Smooth muscle cell (in vitro differentiated cells): ENCODE data around the gene GSE1. TPM values are rescaled to one million over a fixed set of nuclear protein-coding genes. Genes with fewer than 3 reads are reported as not detected.

Source experiments
- DNase-seq: peaks from one replicate; lab custom pipeline; 2025; ENCODE audit not compliant: unreplicated experiment; lab: John Stamatoyannopoulos, UW
- H2AFZ ChIP-seq: fragments of 200-600 bp; sonication (generic); 2 replicates; pipeline ENCODE4 v1.6.0; 2016; ENCODE audit warnings: antibody characterized with exemption, low read depth, mild to moderate bottlenecking
- H3F3A ChIP-seq: fragments of 200-600 bp; sonication (generic); 2 replicates; pipeline ENCODE4 v1.6.0; 2017; ENCODE audit warnings: antibody characterized with exemption, low read depth
- H3K27ac ChIP-seq: fragments of 200-600 bp; sonication (generic); 2 replicates; pipeline ENCODE4 v1.5.1; 2016; ENCODE audit warnings: low read depth, mild to moderate bottlenecking
- H3K27me3 ChIP-seq: fragments of 200-600 bp; sonication (generic); 2 replicates; pipeline ENCODE4 v1.6.1; 2016; ENCODE audit warnings: low read depth, mild to moderate bottlenecking
- H3K36me3 ChIP-seq: fragments of 200-600 bp; sonication (generic); 2 replicates; pipeline ENCODE4 v1.5.1; 2016; ENCODE audit warnings: low read depth
- H3K4me1 ChIP-seq: fragments of 200-600 bp; sonication (generic); 2 replicates; pipeline ENCODE4 v1.5.1; 2016; ENCODE audit warnings: low read depth
- H3K4me2 ChIP-seq: fragments of 200-600 bp; sonication (generic); 2 replicates; pipeline ENCODE4 v1.6.0; 2016; ENCODE audit warnings: mild to moderate bottlenecking
- H3K4me3 ChIP-seq: fragments of 200-600 bp; sonication (generic); 2 replicates; pipeline ENCODE4 v1.5.1; 2016; ENCODE audit warnings: mild to moderate bottlenecking
- H3K79me2 ChIP-seq: fragments of 200-600 bp; sonication (generic); 2 replicates; pipeline ENCODE4 v1.6.0; 2016; ENCODE audit warnings: low read depth, mild to moderate bottlenecking
- H3K9ac ChIP-seq: fragments of 200-600 bp; sonication (generic); 2 replicates; pipeline ENCODE4 v1.6.0; 2016; ENCODE audit warnings: low read depth
- H3K9me3 ChIP-seq: fragments of 200-600 bp; sonication (generic); replicated peaks from 2 replicates; pipeline ENCODE4 v1.5.1; 2016; ENCODE audit warnings: low read depth
- H4K20me1 ChIP-seq: fragments of 200-600 bp; sonication (generic); 2 replicates; pipeline ENCODE4 v1.6.0; 2016; ENCODE audit warnings: low read depth
- WGBS: methylation state at CpG from one replicate; pipeline ENCODE4 v1.1.7; 2016; ENCODE audit warnings: low lambda C conversion rate; 5-methylcytosine and 5-hydroxymethylcytosine counted together
- polyA plus RNA-seq: library from polyadenylated mRNA; unstranded; fragments of >200 nt; fragmentation: Nextera tagmentation; extraction: Ambion mirVana; gene quantifications from 2 replicates; pipeline ENCODE4 v1.2.1, GENCODE V29; 2016
- total RNA-seq: library from RNA; depleted of rRNA; stranded (reverse); fragments of >200 nt; gene quantifications from 2 replicates; pipeline ENCODE4 v1.2.3, GENCODE V29; 2014
- TF ChIP-seq, protein P1 (sequence below): fragments of 200-600 bp; sonication (generic); IDR thresholded peaks from 2 replicates; pipeline ENCODE4 v1.5.1; 2017; ENCODE audit warnings: borderline replicate concordance, mild to moderate bottlenecking, antibody characterized with exemption; ENCODE audit not compliant: insufficient read depth, poor library complexity, severe bottlenecking

Gene GSE1
- total and polyA plus RNA-seq, 2 experiments from 2014 or later, result 13.6 to 27.7 TPM

DNA sequence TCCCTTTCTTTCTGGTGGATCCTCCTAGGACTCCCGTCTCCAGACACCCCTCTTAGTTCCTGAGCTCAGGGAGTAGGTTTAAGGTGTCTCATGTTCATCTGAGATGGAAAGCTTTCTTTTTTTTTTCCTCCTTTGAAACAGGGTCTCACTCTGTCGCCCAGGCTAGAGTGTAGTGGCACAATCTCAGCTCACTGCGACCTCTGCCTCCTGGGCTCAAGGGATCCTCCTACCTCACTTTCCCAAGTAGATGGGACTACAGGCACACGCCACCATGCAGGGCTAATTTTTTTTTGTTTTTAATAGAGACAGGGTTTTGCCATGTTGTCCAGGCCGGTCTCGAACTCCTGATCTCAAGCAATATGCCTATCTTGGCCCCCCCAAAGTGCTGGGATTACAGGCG, 3.6 kb upstream of the GSE1 start:
- Histone ChIP-seq H2AFZ (no peak overlapping the region), H3K4me2 (no peak overlapping the region), H3K9ac (no peak overlapping the region), H4K20me1 (peaks cover 95% of the 10 kb centered on the region), H3K79me2 (peaks cover 17% of the 10 kb centered on the region), H3K4me1 (peaks cover 35% of the 10 kb centered on the region), H3K9me3 (no peaks in the 10 kb centered on the region), H3F3A (peaks cover 4% of the 10 kb centered on the region), H3K27ac (no peak overlapping the region), H3K36me3 (no peaks in the 10 kb centered on the region), H3K27me3 (no peaks in the 10 kb centered on the region), H3K4me3 (no peak overlapping the region)
- TF ChIP-seq, protein P1, sequence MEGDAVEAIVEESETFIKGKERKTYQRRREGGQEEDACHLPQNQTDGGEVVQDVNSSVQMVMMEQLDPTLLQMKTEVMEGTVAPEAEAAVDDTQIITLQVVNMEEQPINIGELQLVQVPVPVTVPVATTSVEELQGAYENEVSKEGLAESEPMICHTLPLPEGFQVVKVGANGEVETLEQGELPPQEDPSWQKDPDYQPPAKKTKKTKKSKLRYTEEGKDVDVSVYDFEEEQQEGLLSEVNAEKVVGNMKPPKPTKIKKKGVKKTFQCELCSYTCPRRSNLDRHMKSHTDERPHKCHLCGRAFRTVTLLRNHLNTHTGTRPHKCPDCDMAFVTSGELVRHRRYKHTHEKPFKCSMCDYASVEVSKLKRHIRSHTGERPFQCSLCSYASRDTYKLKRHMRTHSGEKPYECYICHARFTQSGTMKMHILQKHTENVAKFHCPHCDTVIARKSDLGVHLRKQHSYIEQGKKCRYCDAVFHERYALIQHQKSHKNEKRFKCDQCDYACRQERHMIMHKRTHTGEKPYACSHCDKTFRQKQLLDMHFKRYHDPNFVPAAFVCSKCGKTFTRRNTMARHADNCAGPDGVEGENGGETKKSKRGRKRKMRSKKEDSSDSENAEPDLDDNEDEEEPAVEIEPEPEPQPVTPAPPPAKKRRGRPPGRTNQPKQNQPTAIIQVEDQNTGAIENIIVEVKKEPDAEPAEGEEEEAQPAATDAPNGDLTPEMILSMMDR, result no peak
- DNase-seq, result no peak
- 97% methylated on average over 7 of the region's 7 CpGs for WGBS

GRCh38 chr16:85610059-85610445, 3.1 kb upstream of the GSE1 start:
- WGBS, result 60% methylated on average over 11 of the region's 11 CpGs
- peaks cover 8% of the 10 kb centered on the region for H3F3A ChIP-seq
- H3K9ac ChIP-seq, result no peak overlapping the region
- DNase-seq, result no peak
- no peak overlapping the region for H3K4me3 ChIP-seq
- H3K27me3 ChIP-seq, result no peaks in the 10 kb centered on the region
- H3K27ac ChIP-seq, result no peak overlapping the region
- peaks cover 97% of the 10 kb centered on the region for H4K20me1 ChIP-seq
- peaks cover 38% of the 10 kb centered on the region for H3K4me1 ChIP-seq
- peaks cover 15% of the 10 kb centered on the region for H3K79me2 ChIP-seq
- TF ChIP-seq, protein P1, result no peak
- peak overlapping the region; percentile 74 for H3K4me2 ChIP-seq
- no peak overlapping the region for H2AFZ ChIP-seq
- no peaks in the 10 kb centered on the region for H3K36me3 ChIP-seq
- no peaks in the 10 kb centered on the region for H3K9me3 ChIP-seq

DNA sequence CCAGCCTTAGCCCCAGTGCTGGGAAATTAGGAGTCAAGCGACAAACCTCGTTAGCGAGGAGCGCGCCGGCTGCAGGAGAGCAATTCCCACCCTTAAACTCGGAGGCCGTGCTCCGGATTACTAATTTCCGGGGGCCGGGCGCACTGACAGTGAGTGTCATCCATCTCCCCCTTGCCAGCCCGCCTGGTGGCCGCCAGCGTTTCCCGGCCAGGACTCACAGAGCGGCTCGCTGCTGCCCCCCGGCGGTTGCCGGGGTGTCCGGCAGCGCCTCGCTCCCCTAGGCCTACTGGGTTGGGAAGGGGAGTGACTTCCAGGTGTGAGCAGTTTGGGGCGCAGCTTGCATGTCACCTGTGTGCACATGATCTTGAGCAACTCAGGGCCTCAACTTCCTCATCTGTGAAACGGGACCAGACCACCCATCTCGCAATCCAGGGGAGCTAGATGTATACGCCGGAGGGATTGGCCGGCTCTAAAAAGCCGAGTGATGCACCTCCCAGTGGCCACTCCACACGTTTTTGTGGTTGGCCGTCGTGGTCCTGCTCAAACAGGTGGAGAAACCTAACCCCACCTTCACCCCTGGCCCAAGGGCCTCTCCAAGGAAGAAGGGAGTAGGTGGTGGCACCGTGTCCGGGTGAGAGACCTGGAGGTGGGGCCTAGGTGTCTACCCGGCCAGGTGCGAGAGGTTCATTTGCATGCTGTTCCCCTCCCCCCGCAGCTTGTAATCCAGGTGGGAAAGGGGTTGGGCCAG, 2.5 kb upstream of the GSE1 start:
- H3K79me2 ChIP-seq, result peaks cover 9% of the 10 kb centered on the region
- TF ChIP-seq, protein P1, result peak; percentile 90

GRCh38 chr16:85611194-85611443, 2.0 kb upstream of the GSE1 start:
- TF ChIP-seq, protein P1, result no peak
- H3K27me3 ChIP-seq, result no peaks in the 10 kb centered on the region
- H2AFZ ChIP-seq, result no peak overlapping the region
- no peaks in the 10 kb centered on the region for H3K9me3 ChIP-seq
- peaks cover 8% of the 10 kb centered on the region for H3F3A ChIP-seq
- peaks cover 4% of the 10 kb centered on the region for H3K79me2 ChIP-seq
- peak overlapping the region; percentile 84 for H3K27ac ChIP-seq
- H3K36me3 ChIP-seq, result no peaks in the 10 kb centered on the region
- peak overlapping the region; percentile 72 for H3K4me3 ChIP-seq
- H3K9ac ChIP-seq, result peak overlapping the region; percentile 84
- peak; percentile 52 for DNase-seq
- H4K20me1 ChIP-seq, result peaks cover 97% of the 10 kb centered on the region
- H3K4me2 ChIP-seq, result peak overlapping the region; percentile 100
- WGBS, result 0% methylated on average over 12 of the region's 21 CpGs
- H3K4me1 ChIP-seq, result peaks cover 40% of the 10 kb centered on the region

More for the DNA sequence above, 2.5 kb upstream of the GSE1 start:
- Histone ChIP-seq H3K4me3 (peak overlapping the region; percentile 72), H3K4me2 (peak overlapping the region; percentile 100), H2AFZ (no peak overlapping the region), H3K9me3 (no peaks in the 10 kb centered on the region), H4K20me1 (peaks cover 97% of the 10 kb centered on the region), H3K27ac (peak overlapping the region; percentile 84), H3F3A (peaks cover 8% of the 10 kb centered on the region), H3K27me3 (no peaks in the 10 kb centered on the region), H3K4me1 (peaks cover 38% of the 10 kb centered on the region), H3K36me3 (no peaks in the 10 kb centered on the region), H3K9ac (no peak overlapping the region)
- peak; percentile 84 for DNase-seq
- 4% methylated on average over 38 of the region's 39 CpGs for WGBS
